GM10266 (cell line): ENCODE results near the gene SLC27A6.
"Not testable (repeated sequence)": the region's sequence is repeated elsewhere in the genome, so short reads cannot be mapped to it uniquely, and the experiment has no call there.

Source experiments
- DNase-seq: peaks from one replicate; pipeline ENCODE4 v3.0.0; 2012; ENCODE audit errors: extremely low spot score
- CTCF ChIP-seq: IDR thresholded peaks from 2 replicates; pipeline ENCODE4 v1.5.1; 2012; ENCODE audit warnings: mild to moderate bottlenecking, low read depth; ENCODE audit not compliant: control insufficient read depth, insufficient read depth; ENCODE audit errors: missing control alignments

SLC27A6 gene

GRCh38 chr5:129027260-129027659 lies 62.0 kb downstream of the SLC27A6 start:
- DNase-seq: no peak
- no peak for TF ChIP-seq CTCF

- DNase-seq: no peak
- no peak for TF ChIP-seq CTCF
Observed at GRCh38 chr5:129031886-129032683, 66.8 kb downstream of the SLC27A6 start.

GRCh38 chr5:129036257-129036656 lies 71.0 kb downstream of the SLC27A6 start:
- not testable (repeated sequence) for DNase-seq

GRCh38 chr5:129041196-129041881 lies 76.1 kb downstream of the SLC27A6 start:
- no peak for TF ChIP-seq CTCF
- no peak for DNase-seq

- DNase-seq: no peak
- no peak for TF ChIP-seq CTCF
Observed at GRCh38 chr5:129042306-129042705, 77.0 kb downstream of the SLC27A6 start.

GRCh38 chr5:129043894-129044293 lies 78.6 kb downstream of the SLC27A6 start:
- no peak for DNase-seq
- no peak for TF ChIP-seq CTCF

GRCh38 chr5:129046151-129046550 lies 80.9 kb downstream of the SLC27A6 start:
- TF ChIP-seq CTCF: no peak
- no peak for DNase-seq
